ENCODE results near the gene MAPKAPK5. TPM values are rescaled to one million over a fixed set of nuclear protein-coding genes. Genes with fewer than 3 reads are reported as not detected.
A peak's percentile ranks its signal among the peaks of the same experiment; 100 is the strongest.

The MAPKAPK5 gene
- total and polyA plus RNA-seq, 2 experiments from 2014 or later = 41.5 to 77.0 TPM

DNA sequence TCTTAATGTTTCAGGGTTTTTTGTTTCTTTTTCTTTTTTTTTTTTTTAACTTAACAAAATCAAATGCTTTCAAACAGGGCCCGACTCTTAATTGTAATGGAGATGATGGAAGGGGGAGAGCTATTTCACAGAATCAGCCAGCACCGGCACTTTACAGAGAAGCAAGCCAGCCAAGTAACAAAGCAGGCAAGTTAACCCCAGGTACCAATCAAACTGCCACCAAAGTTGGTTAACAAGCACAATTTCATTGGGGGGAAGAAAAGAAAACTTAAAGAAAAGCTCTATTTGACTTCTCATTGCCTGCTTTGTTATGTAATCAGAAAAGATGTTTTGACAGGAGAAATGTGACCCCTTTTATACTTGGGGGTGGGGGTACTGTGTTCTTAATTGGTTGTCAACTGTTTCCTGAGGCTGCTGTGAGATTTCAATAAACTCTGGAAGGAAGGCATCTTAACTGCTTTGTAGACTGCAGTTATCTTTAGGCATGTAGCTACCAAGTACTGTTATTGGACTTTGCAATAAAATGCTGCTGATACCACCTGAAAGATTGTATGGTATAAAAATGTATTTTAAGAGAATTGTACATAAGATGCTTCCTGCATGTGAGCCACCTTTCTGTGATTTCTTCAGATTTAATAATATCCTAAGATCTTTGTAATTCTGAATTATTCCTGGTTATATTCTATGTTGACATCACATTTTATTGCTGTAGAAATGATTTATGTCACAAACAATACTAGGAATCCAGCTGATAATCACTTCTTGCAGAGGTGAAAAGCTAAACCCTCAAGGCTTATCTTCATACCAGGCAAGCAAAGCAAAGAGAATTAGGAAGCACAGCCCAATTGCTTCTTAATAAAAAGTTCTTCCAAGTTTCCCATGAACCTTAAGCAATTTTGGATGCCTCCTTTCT is 26.9 kb downstream of the MAPKAPK5 start:
- peak overlapping the region; percentile 58 for H3K4me2 ChIP-seq

More for the DNA sequence above, 26.9 kb downstream of the MAPKAPK5 start:
- TF ChIP-seq, protein P1, sequence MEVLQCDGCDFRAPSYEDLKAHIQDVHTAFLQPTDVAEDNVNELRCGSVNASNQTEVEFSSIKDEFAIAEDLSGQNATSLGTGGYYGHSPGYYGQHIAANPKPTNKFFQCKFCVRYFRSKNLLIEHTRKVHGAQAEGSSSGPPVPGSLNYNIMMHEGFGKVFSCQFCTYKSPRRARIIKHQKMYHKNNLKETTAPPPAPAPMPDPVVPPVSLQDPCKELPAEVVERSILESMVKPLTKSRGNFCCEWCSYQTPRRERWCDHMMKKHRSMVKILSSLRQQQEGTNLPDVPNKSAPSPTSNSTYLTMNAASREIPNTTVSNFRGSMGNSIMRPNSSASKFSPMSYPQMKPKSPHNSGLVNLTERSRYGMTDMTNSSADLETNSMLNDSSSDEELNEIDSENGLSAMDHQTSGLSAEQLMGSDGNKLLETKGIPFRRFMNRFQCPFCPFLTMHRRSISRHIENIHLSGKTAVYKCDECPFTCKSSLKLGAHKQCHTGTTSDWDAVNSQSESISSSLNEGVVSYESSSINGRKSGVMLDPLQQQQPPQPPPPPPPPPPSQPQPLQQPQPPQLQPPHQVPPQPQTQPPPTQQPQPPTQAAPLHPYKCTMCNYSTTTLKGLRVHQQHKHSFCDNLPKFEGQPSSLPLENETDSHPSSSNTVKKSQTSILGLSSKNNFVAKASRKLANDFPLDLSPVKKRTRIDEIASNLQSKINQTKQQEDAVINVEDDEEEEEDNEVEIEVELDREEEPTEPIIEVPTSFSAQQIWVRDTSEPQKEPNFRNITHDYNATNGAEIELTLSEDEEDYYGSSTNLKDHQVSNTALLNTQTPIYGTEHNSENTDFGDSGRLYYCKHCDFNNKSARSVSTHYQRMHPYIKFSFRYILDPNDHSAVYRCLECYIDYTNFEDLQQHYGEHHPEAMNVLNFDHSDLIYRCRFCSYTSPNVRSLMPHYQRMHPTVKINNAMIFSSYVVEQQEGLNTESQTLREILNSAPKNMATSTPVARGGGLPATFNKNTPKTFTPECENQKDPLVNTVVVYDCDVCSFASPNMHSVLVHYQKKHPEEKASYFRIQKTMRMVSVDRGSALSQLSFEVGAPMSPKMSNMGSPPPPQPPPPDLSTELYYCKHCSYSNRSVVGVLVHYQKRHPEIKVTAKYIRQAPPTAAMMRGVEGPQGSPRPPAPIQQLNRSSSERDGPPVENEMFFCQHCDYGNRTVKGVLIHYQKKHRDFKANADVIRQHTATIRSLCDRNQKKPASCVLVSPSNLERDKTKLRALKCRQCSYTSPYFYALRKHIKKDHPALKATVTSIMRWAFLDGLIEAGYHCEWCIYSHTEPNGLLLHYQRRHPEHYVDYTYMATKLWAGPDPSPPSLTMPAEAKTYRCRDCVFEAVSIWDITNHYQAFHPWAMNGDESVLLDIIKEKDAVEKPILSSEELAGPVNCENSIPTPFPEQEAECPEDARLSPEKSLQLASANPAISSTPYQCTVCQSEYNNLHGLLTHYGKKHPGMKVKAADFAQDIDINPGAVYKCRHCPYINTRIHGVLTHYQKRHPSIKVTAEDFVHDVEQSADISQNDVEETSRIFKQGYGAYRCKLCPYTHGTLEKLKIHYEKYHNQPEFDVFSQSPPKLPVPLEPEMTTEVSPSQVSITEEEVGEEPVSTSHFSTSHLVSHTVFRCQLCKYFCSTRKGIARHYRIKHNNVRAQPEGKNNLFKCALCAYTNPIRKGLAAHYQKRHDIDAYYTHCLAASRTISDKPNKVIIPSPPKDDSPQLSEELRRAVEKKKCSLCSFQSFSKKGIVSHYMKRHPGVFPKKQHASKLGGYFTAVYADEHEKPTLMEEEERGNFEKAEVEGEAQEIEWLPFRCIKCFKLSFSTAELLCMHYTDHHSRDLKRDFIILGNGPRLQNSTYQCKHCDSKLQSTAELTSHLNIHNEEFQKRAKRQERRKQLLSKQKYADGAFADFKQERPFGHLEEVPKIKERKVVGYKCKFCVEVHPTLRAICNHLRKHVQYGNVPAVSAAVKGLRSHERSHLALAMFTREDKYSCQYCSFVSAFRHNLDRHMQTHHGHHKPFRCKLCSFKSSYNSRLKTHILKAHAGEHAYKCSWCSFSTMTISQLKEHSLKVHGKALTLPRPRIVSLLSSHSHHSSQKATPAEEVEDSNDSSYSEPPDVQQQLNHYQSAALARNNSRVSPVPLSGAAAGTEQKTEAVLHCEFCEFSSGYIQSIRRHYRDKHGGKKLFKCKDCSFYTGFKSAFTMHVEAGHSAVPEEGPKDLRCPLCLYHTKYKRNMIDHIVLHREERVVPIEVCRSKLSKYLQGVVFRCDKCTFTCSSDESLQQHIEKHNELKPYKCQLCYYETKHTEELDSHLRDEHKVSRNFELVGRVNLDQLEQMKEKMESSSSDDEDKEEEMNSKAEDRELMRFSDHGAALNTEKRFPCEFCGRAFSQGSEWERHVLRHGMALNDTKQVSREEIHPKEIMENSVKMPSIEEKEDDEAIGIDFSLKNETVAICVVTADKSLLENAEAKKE (CRISPR knock-in tag; IDR thresholded peaks at IDR 0.05) = no peak
- peak; percentile 71 for TF ChIP-seq NANOG (IDR thresholded peaks at IDR 0.05; ENCODE audit: borderline replicate concordance)
- Mint-ChIP-seq H3K9me3 (no peaks in the 10 kb centered on the region), H3K36me3 (ENCODE audit: low read depth) (peaks cover 64% of the 10 kb centered on the region), H3K27me3 (ENCODE audit: insufficient read depth, low read depth, poor library complexity) (peaks cover 3% of the 10 kb centered on the region), H3K27ac (peak overlapping the region; percentile 97), H3K4me3 (peak overlapping the region; percentile 64), H3K4me1 (peaks cover 48% of the 10 kb centered on the region)
- H3K27ac ChIP-seq (ENCODE audit: low read depth) = peak overlapping the region; percentile 94
- H3K27me3 ChIP-seq (ENCODE audit: insufficient read depth) = no peaks in the 10 kb centered on the region
- H3K9me2 ChIP-seq (ENCODE audit: insufficient read depth) = no peaks in the 10 kb centered on the region
- peaks cover 34% of the 10 kb centered on the region for H3K79me2 ChIP-seq (replicated peaks; ENCODE audit: insufficient read depth)
- no peak overlapping the region for H2AFZ ChIP-seq
- H3F3A ChIP-seq (replicated peaks; ENCODE audit: low read depth) = peaks cover 19% of the 10 kb centered on the region
- peaks cover 47% of the 10 kb centered on the region for H3K4me1 ChIP-seq (ENCODE audit: insufficient read depth)
- peaks cover 35% of the 10 kb centered on the region for H3K36me3 ChIP-seq (ENCODE audit: insufficient read depth)
- H4K20me1 ChIP-seq (replicated peaks; ENCODE audit: insufficient read depth) = 0 out of 2 replicates have a peak, but pooled peaks cover under 1% of the 10 kb centered on the region
- H3K4me3 ChIP-seq = peak overlapping the region; percentile 31
- peak; percentile 86 for DNase-seq (ENCODE audit: low spot score)
- ATAC-seq = peak; percentile 96
